Parathyroid adenoma (tissue), 2 donors: ENCODE results near the gene SIGLEC11.
A peak's percentile ranks its signal among the peaks of the same experiment; 100 is the strongest.
"Not testable (repeated sequence)": the region's sequence is repeated elsewhere in the genome, so short reads cannot be mapped to it uniquely, and the experiment has no call there.

ENCODE experiments used
- H2AFZ ChIP-seq: fragments of 300-600 bp; sonication (generic); one replicate; pipeline ENCODE4 v1.7.0; 2017; ENCODE audit warnings: antibody characterized with exemption, mild to moderate bottlenecking
- H3K27ac ChIP-seq: fragments of 300-600 bp; sonication (generic); one replicate; pipeline ENCODE4 v1.7.0; 2017
- H3K27me3 ChIP-seq: fragments of 300-600 bp; sonication (generic); one replicate; pipeline ENCODE4 v1.7.0; 2017; ENCODE audit warnings: low read length; ENCODE audit not compliant: control insufficient read depth, insufficient read depth
- H3K36me3 ChIP-seq: fragments of 300-600 bp; sonication (generic); one replicate; pipeline ENCODE4 v1.7.0; 2017; ENCODE audit warnings: low read length; ENCODE audit not compliant: control insufficient read depth, insufficient read depth
- H3K4me1 ChIP-seq: fragments of 300-600 bp; sonication (generic); one replicate; pipeline ENCODE4 v1.7.0; 2017; ENCODE audit warnings: control low read depth
- H3K4me2 ChIP-seq: fragments of 300-600 bp; sonication (generic); one replicate; pipeline ENCODE4 v1.7.0; 2017; ENCODE audit warnings: low read length
- H3K4me3 ChIP-seq: fragments of 300-600 bp; sonication (generic); one replicate; pipeline ENCODE4 v1.7.0; 2017; ENCODE audit warnings: low read depth, low read length
- H3K79me2 ChIP-seq: fragments of 300-600 bp; sonication (generic); one replicate; pipeline ENCODE4 v1.7.0; 2017; ENCODE audit warnings: control low read depth
- H3K9ac ChIP-seq: fragments of 300-600 bp; sonication (generic); one replicate; pipeline ENCODE4 v1.7.0; 2017; ENCODE audit warnings: mild to moderate bottlenecking
- H3K9me3 ChIP-seq: fragments of 300-600 bp; sonication (generic); one replicate; pipeline ENCODE4 v1.7.0; 2017; ENCODE audit warnings: low read length; ENCODE audit not compliant: control insufficient read depth
- CTCF ChIP-seq: fragments of 300-600 bp; sonication (generic); IDR thresholded peaks from one replicate; pipeline ENCODE4 v1.7.0; 2017; ENCODE audit warnings: antibody characterized with exemption, mild to moderate bottlenecking
- donor health status: primary hyperparathyroidism.

Gene SIGLEC11

GRCh38 chr19:49972841-49973240, 11.9 kb upstream of the SIGLEC11 start:
- H3K4me1 ChIP-seq = peaks cover 7% of the 10 kb centered on the region
- H3K79me2 ChIP-seq = no peaks in the 10 kb centered on the region
- no peak overlapping the region for H2AFZ ChIP-seq
- H3K36me3 ChIP-seq = no peaks in the 10 kb centered on the region
- no peaks in the 10 kb centered on the region for H3K27me3 ChIP-seq
- H3K27ac ChIP-seq = no peak overlapping the region
- no peak for TF ChIP-seq CTCF
- no peak overlapping the region for H3K4me3 ChIP-seq
- H3K9ac ChIP-seq = no peak overlapping the region
- H3K9me3 ChIP-seq = no peaks in the 10 kb centered on the region
- H3K4me2 ChIP-seq = no peak overlapping the region

DNA sequence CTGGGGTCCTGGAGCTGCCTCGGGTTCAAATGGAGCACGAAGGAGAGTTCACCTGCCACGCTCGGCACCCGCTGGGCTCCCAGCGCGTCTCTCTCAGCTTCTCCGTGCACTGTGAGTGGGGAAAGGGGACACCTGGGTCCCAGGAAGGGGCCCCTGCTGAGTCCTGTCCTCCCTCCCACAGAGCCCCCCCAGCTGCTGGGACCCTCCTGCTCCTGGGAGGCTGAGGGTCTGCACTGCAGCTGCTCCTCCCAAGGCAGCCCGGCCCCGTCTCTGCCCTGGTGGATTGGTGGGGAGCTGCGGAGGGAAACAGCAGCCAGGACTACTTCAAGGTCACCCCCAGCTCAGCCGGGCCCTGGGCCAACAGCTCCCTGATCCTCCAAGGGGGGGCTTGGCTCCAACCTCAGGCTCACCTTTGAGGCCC, 11.0 kb upstream of the SIGLEC11 start:
- Histone ChIP-seq H3K4me2 (no peak overlapping the region), H3K4me3 (no peak overlapping the region), H3K9me3 (no peaks in the 10 kb centered on the region), H3K36me3 (no peaks in the 10 kb centered on the region), H3K79me2 (no peaks in the 10 kb centered on the region), H2AFZ (peak overlapping the region; percentile 74), H3K27ac (no peak overlapping the region), H3K27me3 (no peaks in the 10 kb centered on the region), H3K4me1 (peaks cover 7% of the 10 kb centered on the region), H3K9ac (no peak overlapping the region)
- no peak for TF ChIP-seq CTCF

DNA sequence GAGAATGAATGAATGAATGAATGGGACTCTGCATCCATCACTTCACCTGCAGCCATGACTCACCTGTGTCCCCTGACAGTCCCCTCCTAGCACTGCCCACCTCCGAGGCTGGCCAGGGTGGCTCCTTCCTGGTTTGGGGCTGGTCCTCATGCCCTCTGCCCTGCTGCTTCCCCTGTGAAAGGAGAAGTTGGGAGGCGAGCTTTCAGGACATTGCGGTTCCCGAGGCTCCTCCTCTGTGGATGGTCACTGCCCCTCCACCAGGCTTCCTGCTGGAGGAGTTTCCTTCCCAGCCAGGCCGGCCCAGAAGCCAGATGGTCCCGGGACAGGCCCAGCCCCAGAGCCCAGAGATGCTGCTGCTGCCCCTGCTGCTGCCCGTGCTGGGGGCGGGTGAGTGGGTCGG, 8.4 kb upstream of the SIGLEC11 start:
- not testable (repeated sequence) for H3K9me3 ChIP-seq, H3K4me2 ChIP-seq, H3K27me3 ChIP-seq, H3K9ac ChIP-seq, H2AFZ ChIP-seq, H3K27ac ChIP-seq, H3K36me3 ChIP-seq, H3K4me1 ChIP-seq, H3K4me3 ChIP-seq, H3K79me2 ChIP-seq

GRCh38 chr19:49968279-49968922, 7.4 kb upstream of the SIGLEC11 start:
- H3K4me1 ChIP-seq = peaks cover 7% of the 10 kb centered on the region

GRCh38 chr19:49959892-49960291, 1.1 kb downstream of the SIGLEC11 start:
- not testable (repeated sequence) for H2AFZ ChIP-seq, H3K9ac ChIP-seq, H3K4me1 ChIP-seq, H3K27ac ChIP-seq, H3K36me3 ChIP-seq, H3K27me3 ChIP-seq, H3K79me2 ChIP-seq, H3K4me3 ChIP-seq, H3K4me2 ChIP-seq, H3K9me3 ChIP-seq

More at GRCh38 chr19:49968279-49968922, 7.4 kb upstream of the SIGLEC11 start:
- no peak for TF ChIP-seq CTCF
- no peak overlapping the region for H2AFZ ChIP-seq
- H3K36me3 ChIP-seq = no peaks in the 10 kb centered on the region
- H3K27me3 ChIP-seq = no peaks in the 10 kb centered on the region
- H3K9ac ChIP-seq = no peak overlapping the region
- no peak overlapping the region for H3K27ac ChIP-seq
- H3K79me2 ChIP-seq = no peaks in the 10 kb centered on the region
- H3K9me3 ChIP-seq = no peaks in the 10 kb centered on the region
- no peak overlapping the region for H3K4me3 ChIP-seq
- no peak overlapping the region for H3K4me2 ChIP-seq

GRCh38 chr19:49958596-49958995, 2.4 kb downstream of the SIGLEC11 start:
- H3K79me2 ChIP-seq, H3K27ac ChIP-seq, H3K9me3 ChIP-seq, H3K4me1 ChIP-seq, H3K36me3 ChIP-seq, H3K4me3 ChIP-seq, H3K9ac ChIP-seq, H2AFZ ChIP-seq, H3K4me2 ChIP-seq, H3K27me3 ChIP-seq: not testable (repeated sequence)

- H3K9me3 ChIP-seq, H3K27me3 ChIP-seq, H2AFZ ChIP-seq, H3K4me3 ChIP-seq, H3K4me1 ChIP-seq, H3K9ac ChIP-seq, H3K27ac ChIP-seq, H3K36me3 ChIP-seq, H3K4me2 ChIP-seq, H3K79me2 ChIP-seq: not testable (repeated sequence)
Measured at GRCh38 chr19:49958144-49958543, 2.8 kb downstream of the SIGLEC11 start.
